HEK293 (cell line): Measurements from ENCODE around the gene CKLF.

Experiments
- AEBP2 ChIP-seq: fragments of 450-650 bp; formaldehyde crosslinking; IDR thresholded peaks from 2 replicates; pipeline ENCODE4 v1.5.1; 2016; ENCODE audit warnings: missing biosample characterization, missing genetic modification characterization, borderline replicate concordance
- GFI1B ChIP-seq: fragments of 450-650 bp; formaldehyde crosslinking; IDR thresholded peaks from 2 replicates; pipeline ENCODE4 v1.5.1; 2016; ENCODE audit warnings: missing biosample characterization, missing genetic modification characterization
- GLI2 ChIP-seq: fragments of 450-650 bp; formaldehyde crosslinking; IDR thresholded peaks from 2 replicates; pipeline ENCODE4; 2017; ENCODE audit warnings: missing biosample characterization, missing genetic modification characterization, low read depth, borderline replicate concordance
- KLF10 ChIP-seq: fragments of 450-650 bp; IDR thresholded peaks from 2 replicates; pipeline ENCODE4 v1.5.1; 2018; ENCODE audit warnings: missing biosample characterization, mild to moderate bottlenecking, missing genetic modification characterization
- MEIS1 ChIP-seq: sonication (generic); formaldehyde crosslinking; IDR thresholded peaks from 2 replicates; pipeline ENCODE4 v1.8.1; 2022; ENCODE audit warnings: missing genetic modification reagents, mild to moderate bottlenecking, borderline replicate concordance
- MZF1 ChIP-seq: fragments of 450-650 bp; formaldehyde crosslinking; IDR thresholded peaks from 2 replicates; pipeline ENCODE4 v1.5.1; 2017; ENCODE audit warnings: missing biosample characterization, missing genetic modification characterization, borderline replicate concordance
- OSR2 ChIP-seq: fragments of 450-650 bp; formaldehyde crosslinking; IDR thresholded peaks from 2 replicates; pipeline ENCODE4 v1.5.1; 2016; ENCODE audit warnings: missing biosample characterization, missing genetic modification characterization
- PATZ1 ChIP-seq: fragments of 450-650 bp; formaldehyde crosslinking; IDR thresholded peaks from 2 replicates; pipeline ENCODE4 v1.5.1; 2016; ENCODE audit warnings: missing biosample characterization, missing genetic modification characterization
- SETDB1 ChIP-seq: IDR thresholded peaks from one replicate; pipeline ENCODE4 v1.6.1; 2017; ENCODE audit warnings: mild to moderate bottlenecking, low read length, moderate library complexity, mixed read lengths; ENCODE audit not compliant: insufficient read length
- YY1 ChIP-seq: fragments of 450-650 bp; formaldehyde crosslinking; IDR thresholded peaks from 2 replicates; pipeline ENCODE4 v1.5.1; 2018; ENCODE audit warnings: missing biosample characterization, missing genetic modification characterization
- ZBTB10 ChIP-seq: fragments of 450-650 bp; formaldehyde crosslinking; IDR thresholded peaks from 2 replicates; pipeline ENCODE4 v1.5.1; 2016; ENCODE audit warnings: missing biosample characterization, missing genetic modification characterization
- ZBTB21 ChIP-seq: fragments of 450-650 bp; formaldehyde crosslinking; IDR thresholded peaks from 2 replicates; pipeline ENCODE4 v1.5.1; 2017; ENCODE audit warnings: missing biosample characterization, missing genetic modification characterization
- ZNF10 ChIP-seq: fragments of 450-650 bp; formaldehyde crosslinking; IDR thresholded peaks from 2 replicates; pipeline ENCODE4 v1.5.1; 2017; ENCODE audit warnings: missing biosample characterization, missing genetic modification characterization
- ZNF146 ChIP-seq: fragments of 450-650 bp; formaldehyde crosslinking; IDR thresholded peaks from 2 replicates; pipeline ENCODE4 v1.5.1; 2016; ENCODE audit warnings: missing biosample characterization, missing genetic modification characterization
- ZNF148 ChIP-seq: fragments of 450-650 bp; formaldehyde crosslinking; IDR thresholded peaks from 2 replicates; pipeline ENCODE4 v1.5.0; 2017; ENCODE audit warnings: missing biosample characterization, missing genetic modification characterization, borderline replicate concordance
- ZNF202 ChIP-seq: fragments of 450-650 bp; formaldehyde crosslinking; IDR thresholded peaks from 2 replicates; pipeline ENCODE4 v1.5.1; 2016; ENCODE audit warnings: missing biosample characterization, missing genetic modification characterization, borderline replicate concordance
- ZNF214 ChIP-seq: fragments of 450-650 bp; formaldehyde crosslinking; IDR thresholded peaks from 2 replicates; pipeline ENCODE4 v1.5.1; 2017; ENCODE audit warnings: missing biosample characterization, mild to moderate bottlenecking, missing genetic modification characterization, borderline replicate concordance
- ZNF302 ChIP-seq: fragments of 450-650 bp; formaldehyde crosslinking; IDR thresholded peaks from 2 replicates; pipeline ENCODE4 v1.5.1; 2016; ENCODE audit warnings: missing biosample characterization, missing genetic modification characterization, low read depth
- ZNF341 ChIP-seq: fragments of 450-650 bp; formaldehyde crosslinking; IDR thresholded peaks from 2 replicates; pipeline ENCODE4; 2016; ENCODE audit warnings: low read depth, missing biosample characterization, missing genetic modification characterization
- ZNF362 ChIP-seq: fragments of 450-650 bp; formaldehyde crosslinking; IDR thresholded peaks from 2 replicates; pipeline ENCODE4 v1.5.1; 2016; ENCODE audit warnings: missing biosample characterization, missing genetic modification characterization
- ZNF404 ChIP-seq: fragments of 450-650 bp; formaldehyde crosslinking; IDR thresholded peaks from 2 replicates; pipeline ENCODE4 v1.5.1; 2017; ENCODE audit warnings: missing biosample characterization, missing genetic modification characterization
- ZNF416 ChIP-seq: fragments of 450-650 bp; formaldehyde crosslinking; IDR thresholded peaks from 2 replicates; pipeline ENCODE4 v1.5.1; 2016; ENCODE audit warnings: missing biosample characterization, missing genetic modification characterization
- ZNF423 ChIP-seq: fragments of 450-650 bp; formaldehyde crosslinking; IDR thresholded peaks from 2 replicates; pipeline ENCODE4 v1.5.1; 2016; ENCODE audit warnings: missing biosample characterization, missing genetic modification characterization
- ZNF514 ChIP-seq: fragments of 450-650 bp; formaldehyde crosslinking; IDR thresholded peaks from 2 replicates; pipeline ENCODE4 v1.5.1; 2016; ENCODE audit warnings: missing biosample characterization, missing genetic modification characterization
- ZNF530 ChIP-seq: fragments of 450-650 bp; formaldehyde crosslinking; IDR thresholded peaks from 2 replicates; pipeline ENCODE4 v1.5.1; 2016; ENCODE audit warnings: low read depth, missing biosample characterization, missing genetic modification characterization
- ZNF544 ChIP-seq: fragments of 450-650 bp; formaldehyde crosslinking; IDR thresholded peaks from 2 replicates; pipeline ENCODE4 v1.5.0; 2017; ENCODE audit warnings: missing biosample characterization, missing genetic modification characterization
- ZNF571 ChIP-seq: fragments of 450-650 bp; formaldehyde crosslinking; IDR thresholded peaks from 2 replicates; pipeline ENCODE4 v1.5.0; 2017; ENCODE audit warnings: missing biosample characterization, missing genetic modification characterization
- ZNF670 ChIP-seq: fragments of 450-650 bp; formaldehyde crosslinking; IDR thresholded peaks from 2 replicates; pipeline ENCODE4 v1.5.1; 2016; ENCODE audit warnings: missing biosample characterization, missing genetic modification characterization, low read depth
- TF ChIP-seq, protein P1 (sequence below): fragments of 450-650 bp; formaldehyde crosslinking; IDR thresholded peaks from 2 replicates; pipeline ENCODE4 v1.5.1; 2016; ENCODE audit warnings: missing biosample characterization, missing genetic modification characterization

The CKLF gene

GRCh38 chr16:66549284-66550131 lies 2.9 kb upstream of the CKLF start, which contains the start of gene TK2 (continued):
- TF ChIP-seq AEBP2 (tag by site-specific recombination) (no peak), ZBTB21 (tag by site-specific recombination) (no peak), ZNF362 (tag by site-specific recombination) (no peak), ZNF514 (tag by site-specific recombination) (no peak), SETDB1 (no peak), MEIS1 (CRISPR knock-in tag) (no peak), ZNF544 (tag by site-specific recombination) (no peak), ZNF670 (tag by site-specific recombination) (no peak), GLI2 (tag by site-specific recombination) (no peak), PATZ1 (peak; percentile 88), ZNF202 (tag by site-specific recombination) (no peak), GFI1B (tag by site-specific recombination) (no peak), ZNF148 (tag by site-specific recombination) (0 out of 2 replicates have a peak, but pooled peaks have one; percentile 16), ZNF416 (tag by site-specific recombination) (no peak), YY1 (peak; percentile 36; the same call in 1 of the 2 replicates), ZNF214 (tag by site-specific recombination) (no peak), ZNF341 (tag by site-specific recombination) (peak; percentile 51; the same call in 1 of the 2 replicates), ZNF302 (tag by site-specific recombination) (no peak), ZNF146 (tag by site-specific recombination) (no peak), MZF1 (tag by site-specific recombination) (no peak), ZNF571 (tag by site-specific recombination) (no peak), ZNF404 (no peak), ZNF10 (tag by site-specific recombination) (no peak), OSR2 (tag by site-specific recombination) (no peak), KLF10 (tag by site-specific recombination) (peak; percentile 17; the same call in 1 of the 2 replicates), ZNF530 (tag by site-specific recombination) (no peak), ZNF423 (tag by site-specific recombination) (no peak), ZBTB10 (tag by site-specific recombination) (no peak)
- TF ChIP-seq, protein P1, sequence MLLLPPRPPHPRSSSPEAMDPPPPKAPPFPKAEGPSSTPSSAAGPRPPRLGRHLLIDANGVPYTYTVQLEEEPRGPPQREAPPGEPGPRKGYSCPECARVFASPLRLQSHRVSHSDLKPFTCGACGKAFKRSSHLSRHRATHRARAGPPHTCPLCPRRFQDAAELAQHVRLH (tag by site-specific recombination) = no peak; the same call in 1 of the 2 replicates
